Cerebellar cortex (tissue), 1 donor: ENCODE measurements around the gene SND1.

ENCODE experiments used
- DNase-seq: peaks from one replicate; pipeline ENCODE4 v3.0.0-alpha.2; 2015; ENCODE audit warnings: low spot score

The SND1 gene

DNA sequence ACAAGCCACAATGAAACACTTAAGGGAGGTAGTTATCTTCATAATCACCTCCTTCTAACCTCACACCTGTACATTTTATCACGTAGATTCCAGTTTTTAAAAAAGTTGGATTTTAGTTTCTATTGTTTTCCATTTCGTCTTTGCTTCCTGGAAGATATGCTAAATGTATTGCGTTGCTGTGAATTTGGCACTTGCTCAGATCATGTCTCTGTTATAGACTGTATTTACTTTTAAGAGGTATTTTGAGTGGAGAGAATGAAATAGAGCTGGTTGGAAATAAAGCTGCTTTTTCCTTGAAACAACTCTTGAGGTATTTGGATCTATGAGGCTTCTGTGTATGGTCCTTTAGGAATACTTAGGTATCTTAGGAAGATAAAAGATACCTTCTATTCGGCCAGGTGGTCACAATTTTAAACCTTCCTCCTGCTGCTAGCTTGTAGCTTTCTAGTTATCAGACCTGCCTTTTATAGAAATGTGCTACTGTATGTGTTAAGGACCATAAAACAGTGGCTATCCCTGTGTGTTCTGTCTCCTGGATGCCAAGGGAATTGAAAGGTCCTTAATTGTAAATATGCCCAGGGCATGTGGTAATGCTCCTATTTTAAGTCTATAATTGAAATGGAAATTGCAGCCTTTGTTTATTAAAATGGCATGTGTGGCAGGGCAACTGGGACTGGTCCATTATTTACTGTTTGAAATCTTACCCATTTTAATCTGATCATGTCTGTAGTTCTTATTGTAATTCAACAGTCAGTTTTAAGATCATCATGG lies 147.7 kb downstream of the SND1 start:
- DNase-seq = no peak

DNA sequence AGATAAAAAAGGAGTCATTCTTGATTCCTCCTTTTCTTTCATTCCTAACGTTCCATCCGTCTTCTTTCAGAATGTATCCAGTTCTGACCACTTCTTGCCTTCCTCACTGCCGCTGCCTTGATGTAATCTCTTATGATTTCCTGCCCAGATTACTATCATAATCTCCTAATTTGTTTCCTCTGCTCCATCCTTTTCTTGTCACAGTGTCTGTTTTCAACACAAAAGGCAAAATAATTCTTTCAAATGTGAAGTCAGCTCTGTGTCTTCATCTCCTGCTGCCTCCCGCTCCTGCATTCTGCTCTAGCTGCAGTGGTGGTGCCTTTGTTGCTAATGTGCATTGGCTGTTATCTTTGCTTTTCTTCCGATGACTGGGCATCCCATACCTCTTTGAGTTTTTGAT lies 150.9 kb downstream of the SND1 start:
- DNase-seq = no peak

GRCh38 chr7:127803626-127804025 lies 151.6 kb downstream of the SND1 start:
- peak; percentile 42 for DNase-seq

GRCh38 chr7:127807340-127807739 lies 155.3 kb downstream of the SND1 start:
- no peak for DNase-seq

GRCh38 chr7:127807829-127808228 lies 155.8 kb downstream of the SND1 start:
- no peak for DNase-seq

DNA sequence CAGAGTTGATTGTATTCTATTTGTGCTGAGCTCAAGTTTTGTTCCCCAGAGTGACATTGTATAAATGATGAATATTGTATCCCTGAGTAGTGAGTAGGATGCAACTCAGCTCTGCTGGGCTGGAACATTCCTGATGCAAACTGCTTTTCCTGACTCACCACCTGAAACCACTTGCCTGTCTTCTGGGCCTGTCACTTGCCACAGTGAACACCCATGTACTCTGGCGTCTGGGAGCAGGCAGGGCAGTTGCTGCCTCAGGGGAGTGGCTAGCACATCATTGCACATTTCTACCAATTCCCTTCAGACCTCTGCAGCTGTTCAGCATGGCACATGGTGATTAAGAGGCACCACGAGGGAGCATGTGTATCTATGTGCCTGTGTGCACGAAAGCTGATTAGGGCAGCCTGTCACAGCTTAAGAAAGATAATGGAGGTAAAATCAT lies 157.3 kb downstream of the SND1 start:
- no peak for DNase-seq

DNA sequence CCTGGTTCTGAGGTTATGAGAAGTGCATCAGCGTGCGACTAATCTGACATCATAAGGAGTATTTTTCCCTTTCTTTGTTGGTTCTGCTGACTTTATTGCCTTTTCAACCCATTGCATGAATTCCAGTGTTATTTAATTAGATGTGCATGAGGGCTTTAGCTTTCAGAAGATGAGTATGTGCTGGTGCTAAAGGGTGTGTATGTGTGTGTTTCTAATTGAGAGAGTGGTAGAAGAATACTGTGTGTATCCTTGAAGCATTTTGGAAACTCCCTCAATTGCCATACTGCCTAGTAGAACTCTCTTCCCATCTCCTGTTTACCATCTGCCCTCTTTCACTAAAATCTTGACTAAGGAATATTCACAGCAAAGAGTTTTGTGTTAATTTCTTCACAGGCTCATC lies 158.1 kb downstream of the SND1 start:
- no peak for DNase-seq

DNA sequence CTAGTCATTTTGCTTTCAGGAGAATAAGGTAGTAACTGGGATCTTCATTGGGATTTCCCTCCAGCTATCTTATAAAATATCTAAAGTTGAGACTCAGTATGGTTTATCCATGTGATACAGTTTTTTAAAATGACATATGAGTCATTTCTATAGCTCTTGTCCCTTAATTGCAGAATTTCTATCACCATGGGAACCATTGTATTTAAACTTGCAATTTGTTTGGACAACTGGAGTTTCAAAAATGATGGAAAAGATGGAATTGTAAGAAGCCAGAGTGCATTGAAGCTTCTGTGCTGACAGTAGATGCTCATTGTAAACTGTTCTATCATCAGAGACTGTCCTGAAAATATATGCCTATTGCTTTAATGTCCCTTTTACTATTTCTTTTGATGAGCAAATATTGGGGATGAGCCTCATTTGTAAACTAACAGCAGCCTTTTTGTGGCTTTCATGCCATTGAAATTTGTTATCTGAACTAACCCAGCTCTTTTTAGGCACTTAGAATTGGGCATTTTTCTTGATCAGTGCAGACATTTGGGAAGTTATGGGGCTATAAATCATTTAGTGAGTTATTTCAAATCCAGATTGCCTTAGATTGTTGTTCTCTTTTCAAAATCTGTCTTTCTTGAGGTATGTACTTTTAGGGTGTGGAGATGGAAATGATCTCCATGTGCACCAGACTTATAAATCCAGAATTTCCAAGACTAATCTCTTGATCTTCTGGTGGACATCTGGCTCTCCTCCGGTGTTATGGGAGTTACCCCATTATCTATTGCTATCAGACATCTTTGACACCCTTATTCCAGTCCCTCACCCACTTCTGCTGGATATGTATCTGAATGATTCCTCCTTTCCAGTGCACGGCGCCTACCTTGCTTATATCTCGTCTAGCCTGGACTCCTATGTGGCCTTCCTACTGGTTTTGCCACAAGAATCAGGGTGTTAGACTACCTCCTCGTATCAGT lies 159.0 kb downstream of the SND1 start:
- DNase-seq = no peak

DNA sequence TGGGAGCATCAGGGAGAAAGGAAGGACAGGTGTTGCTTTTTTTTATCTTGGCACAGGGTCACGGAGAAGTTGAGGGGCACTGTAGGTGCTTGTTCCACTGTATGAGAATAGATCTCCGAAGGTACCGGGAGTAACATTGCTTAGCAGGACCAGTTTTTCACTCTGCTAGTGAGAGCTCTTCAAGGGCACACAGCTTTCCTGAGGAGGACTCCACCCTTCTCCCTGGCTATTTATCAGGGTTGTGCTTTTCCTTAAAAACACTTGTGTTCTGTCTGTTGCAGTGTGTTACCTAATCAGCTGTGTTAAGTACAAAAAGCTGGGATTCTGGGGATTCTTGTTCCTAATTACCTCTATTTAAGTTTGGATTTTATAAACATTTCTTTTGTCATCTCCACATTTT lies 160.5 kb downstream of the SND1 start:
- no peak for DNase-seq

DNA sequence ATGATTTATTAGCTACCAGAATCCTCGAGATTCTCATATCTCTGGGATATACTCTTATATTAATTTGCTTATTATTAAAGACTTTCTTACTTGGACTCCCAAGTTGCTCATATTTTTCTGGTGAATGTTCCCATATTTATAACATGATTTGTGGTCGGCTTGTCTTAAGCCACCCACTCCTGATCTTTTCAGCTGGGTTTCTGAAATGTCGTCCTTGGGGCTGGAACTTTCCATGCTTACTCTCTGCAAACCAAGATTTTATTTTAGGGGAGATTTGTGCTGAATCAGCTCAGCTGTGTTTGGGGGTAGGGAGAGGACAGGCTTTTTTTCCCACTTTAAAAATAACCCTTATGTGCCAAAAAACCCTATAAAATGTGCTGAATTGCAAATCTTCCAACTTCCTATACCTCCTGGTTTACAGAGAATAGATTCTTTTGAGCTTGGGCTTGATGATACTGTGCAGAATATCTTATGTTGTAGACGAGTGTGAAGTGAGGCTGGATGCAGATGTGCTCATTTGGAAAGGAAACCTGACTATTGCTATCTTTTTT lies 162.1 kb downstream of the SND1 start:
- DNase-seq = no peak

- DNase-seq = no peak
These were observed 163.7 kb downstream of the SND1 start for GRCh38 chr7:127815631-127816145.

DNA sequence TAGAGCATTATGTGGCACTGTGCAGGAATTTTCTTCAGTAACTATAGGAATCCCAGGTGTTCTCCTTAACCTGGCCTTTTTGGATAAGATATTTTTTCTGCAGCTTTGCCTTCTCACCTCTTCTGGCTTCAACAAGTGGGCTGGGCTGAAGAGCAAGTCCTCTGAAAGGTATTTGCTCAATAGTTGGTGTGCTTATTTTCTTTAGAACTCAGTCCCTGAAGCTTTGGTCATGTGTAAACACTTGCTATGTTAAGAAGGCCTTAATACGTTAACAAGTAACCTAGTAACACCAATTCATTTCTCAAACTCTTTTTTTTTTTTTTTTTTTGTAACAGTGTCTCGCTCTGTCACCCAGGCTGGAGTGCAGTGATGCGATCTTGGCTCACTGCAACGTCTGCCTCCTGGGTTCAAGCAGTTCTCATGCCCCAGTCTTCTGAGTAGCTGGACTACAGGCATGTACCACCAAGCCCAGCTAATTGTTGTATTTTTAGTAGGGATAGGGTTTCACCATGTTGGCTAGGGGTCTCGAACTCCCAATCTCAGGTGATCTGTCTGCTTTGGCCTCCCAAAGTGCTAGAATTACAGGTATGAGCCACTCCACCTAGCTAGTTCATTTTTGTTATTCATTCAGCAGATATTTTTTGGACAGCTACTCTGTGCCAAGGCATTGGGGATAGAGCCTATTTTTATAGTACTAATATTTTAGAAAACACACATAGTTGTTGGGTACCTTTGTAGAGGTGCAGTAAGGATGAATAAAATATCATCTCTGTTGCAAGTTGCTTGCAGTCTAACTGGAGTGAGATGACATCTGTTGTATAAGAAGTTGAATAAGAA lies 164.6 kb downstream of the SND1 start:
- DNase-seq = no peak

DNA sequence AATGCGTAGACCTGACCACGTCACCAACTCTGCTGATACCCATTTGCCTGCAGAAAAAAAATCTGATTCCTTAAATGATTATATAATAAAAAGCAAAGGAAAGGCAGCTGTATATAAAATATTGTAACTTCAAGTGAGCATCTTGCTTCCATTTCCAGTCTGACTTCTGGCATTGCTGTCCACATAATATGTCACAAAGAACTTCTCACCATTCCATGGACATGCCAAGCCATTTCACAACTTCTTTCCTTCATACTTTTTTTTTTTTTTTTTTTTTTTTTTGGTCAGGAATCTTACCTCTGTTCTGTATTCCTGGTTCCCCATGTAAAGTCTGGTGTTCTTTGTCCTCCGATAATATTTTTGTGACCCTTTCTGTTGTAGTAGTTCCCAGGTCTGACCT lies 165.5 kb downstream of the SND1 start:
- DNase-seq = no peak

DNA sequence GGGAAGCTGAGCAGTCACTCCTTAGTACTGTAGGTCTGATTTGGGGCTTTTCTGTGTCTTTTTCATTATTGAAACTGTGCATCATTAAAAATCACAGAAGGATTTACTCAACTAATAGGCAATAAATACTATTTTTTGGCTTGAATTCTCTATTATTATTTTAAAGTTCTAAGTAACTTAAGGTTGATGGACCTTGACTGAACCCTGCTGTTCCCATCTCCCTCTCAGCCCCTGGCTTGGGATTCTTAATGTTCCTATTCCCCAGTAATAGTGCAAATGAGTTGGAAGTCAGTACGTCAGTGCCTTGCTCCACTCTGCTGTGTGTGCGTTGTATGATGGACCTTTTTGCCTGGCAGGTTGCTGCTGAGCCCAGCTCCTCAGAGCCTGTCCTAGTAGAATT lies 166.3 kb downstream of the SND1 start:
- no peak for DNase-seq

DNA sequence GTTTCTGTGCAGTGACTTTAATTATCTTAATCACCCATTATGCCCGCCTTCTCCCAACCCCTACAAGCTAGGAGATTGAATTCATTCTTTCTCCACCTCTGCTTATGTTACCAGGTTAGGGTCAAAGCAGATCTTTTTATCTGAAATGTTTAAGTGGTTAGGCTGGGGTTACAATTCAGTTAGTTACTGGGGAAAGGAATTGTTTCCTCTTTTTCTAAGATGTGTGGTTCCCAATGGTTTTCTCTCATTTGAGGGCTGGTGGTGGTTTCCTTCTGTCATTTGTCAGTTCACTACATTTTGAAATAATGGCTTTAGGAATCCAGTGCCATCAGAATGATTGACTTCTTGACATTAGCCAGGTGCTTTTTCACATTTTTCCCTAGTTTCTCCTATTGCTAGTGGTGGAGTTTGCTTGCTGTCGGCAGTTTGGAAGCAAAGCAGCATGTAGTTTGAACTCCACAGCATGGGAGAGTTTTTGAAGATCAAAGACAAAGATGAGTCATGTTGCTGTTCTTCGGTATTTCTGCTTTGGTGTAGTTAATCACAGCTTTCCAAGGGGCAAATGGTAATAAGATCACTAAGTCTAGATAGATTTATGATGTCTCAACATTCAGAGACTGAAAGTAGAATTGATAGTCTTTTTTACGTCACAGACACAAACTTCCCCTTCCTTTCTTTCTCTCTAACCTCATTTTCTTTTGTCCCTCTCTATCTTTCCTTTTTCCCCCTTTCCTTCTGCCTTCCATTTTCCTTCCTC lies 168.2 kb downstream of the SND1 start:
- no peak for DNase-seq

DNA sequence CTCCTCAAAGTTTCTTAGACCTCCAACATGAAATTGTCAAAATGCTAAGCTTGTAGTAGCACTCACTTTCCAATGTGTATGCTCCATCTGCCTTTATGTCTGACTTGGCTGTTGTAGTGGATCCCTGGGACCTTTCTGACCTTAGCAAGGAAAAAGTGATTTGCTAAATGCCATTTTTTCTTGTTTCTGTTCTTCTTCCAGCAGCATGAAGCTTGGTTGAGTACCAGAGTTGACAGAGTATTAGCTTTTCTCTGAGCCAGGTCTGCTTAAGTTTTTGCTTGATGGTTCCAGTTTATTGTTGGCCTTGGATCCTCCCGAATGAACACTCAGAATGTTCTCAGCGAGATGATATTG lies 168.7 kb downstream of the SND1 start:
- no peak for DNase-seq

- peak; percentile 61 for DNase-seq
These were observed 169.2 kb downstream of the SND1 start for GRCh38 chr7:127821146-127821545.

DNA sequence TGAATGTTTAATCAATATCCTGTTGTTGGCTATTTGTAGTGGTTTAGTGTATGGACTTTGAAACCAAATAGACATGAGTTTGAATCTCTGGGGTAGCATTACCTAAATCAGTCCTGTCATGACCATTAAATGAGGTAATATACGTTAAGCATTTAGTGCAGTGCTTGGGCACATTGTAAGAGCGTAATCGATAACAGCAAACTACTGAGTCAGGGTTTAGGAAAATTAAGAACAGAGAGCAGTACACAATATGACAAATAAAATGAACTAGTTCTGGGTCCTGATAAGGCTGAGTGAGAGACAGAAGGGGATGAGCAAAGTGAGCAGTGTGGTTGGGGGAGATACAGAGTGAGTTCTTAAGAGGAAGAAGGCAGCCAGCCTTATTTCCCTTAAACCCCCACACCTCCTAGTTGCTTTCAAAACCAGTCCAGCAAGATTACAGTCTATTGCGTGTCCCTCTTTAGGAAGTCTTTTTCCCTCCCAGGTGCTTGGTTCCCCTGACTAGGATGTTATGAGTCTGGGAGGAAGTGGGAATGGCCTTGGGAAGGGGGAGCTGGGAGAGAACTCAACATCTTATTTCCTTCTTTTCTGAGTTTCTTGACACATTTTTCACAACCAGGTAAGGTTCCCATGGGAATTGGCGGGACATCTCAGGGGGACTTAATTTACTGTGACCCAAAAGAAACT lies 171.0 kb downstream of the SND1 start:
- no peak for DNase-seq

- no peak for DNase-seq
These were observed 172.7 kb downstream of the SND1 start for GRCh38 chr7:127824682-127825081.

DNA sequence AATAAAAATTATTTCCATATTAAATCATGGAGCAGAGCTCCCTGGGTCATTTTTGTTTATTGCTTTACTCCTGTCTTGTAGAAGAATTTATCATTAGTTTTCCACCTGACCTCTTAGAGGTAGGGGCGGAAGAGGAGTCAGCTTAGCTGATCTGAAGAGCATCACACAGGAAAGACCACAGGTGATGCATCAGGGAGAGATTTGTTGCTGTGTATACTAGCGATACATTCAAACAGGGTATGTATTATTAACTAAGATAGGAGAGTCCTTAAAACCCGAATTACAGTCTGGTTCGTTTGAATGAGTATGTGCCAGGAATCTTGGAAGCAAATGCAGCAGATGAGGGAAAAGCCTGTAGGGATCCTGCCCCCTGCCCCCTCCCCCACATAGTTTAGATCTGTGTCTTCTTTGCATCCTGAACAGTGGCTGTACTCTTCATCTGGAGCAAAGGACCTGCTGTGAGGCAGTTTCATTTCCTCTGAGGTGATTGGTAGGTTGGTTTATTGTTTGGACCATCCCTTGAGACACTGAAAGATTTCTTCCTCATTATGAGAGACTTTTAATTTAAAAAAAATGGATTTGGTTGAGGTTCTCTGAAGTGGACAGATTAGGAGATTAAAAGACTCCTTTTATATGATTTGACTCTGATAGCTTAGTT lies 177.0 kb downstream of the SND1 start:
- DNase-seq = no peak
